ENCODE measurements around the gene RASGRP3.

Gene RASGRP3

DNA sequence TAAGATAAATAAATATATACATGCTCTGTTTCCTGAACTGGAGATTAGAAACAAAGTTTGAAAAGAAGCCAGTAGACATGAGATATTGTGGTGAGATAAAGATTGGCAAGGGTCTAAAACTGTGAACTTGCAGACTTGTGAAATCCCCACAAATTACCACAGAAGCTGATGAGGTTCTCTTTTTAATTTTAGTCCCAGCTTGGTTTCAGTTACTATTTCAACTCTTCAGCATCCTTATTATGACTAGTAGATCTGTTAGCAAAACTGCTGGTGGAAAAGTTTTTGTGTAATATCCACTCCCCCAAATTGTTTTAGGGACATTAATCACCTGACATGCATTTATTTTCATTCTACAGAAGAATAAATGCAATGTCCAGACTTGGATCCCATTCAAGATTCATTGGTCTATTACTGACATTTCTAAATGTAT lies 20.8 kb downstream of the RASGRP3 start:
- Histone ChIP-seq H3K9ac (ENCODE audit: low read length) (no peak overlapping the region), H3K27ac (ENCODE audit: low read depth, low read length, poor library complexity, severe bottlenecking) (no peak overlapping the region), H3K4me1 (ENCODE audit: insufficient read depth, low read length, severe bottlenecking) (peaks cover 69% of the 10 kb centered on the region)

GRCh38 chr2:33498291-33498956 lies 22.0 kb downstream of the RASGRP3 start:
- Histone ChIP-seq H3K4me3 (ENCODE audit: low read depth, low read length, poor library complexity, severe bottlenecking) (no peak overlapping the region), H3K36me3 (ENCODE audit: insufficient read depth, low read length) (no peaks in the 10 kb centered on the region), H3K9me2 (ENCODE audit: low read depth, low read length) (no peaks in the 10 kb centered on the region), H3K9ac (ENCODE audit: low read length) (no peak overlapping the region), H3K4me2 (ENCODE audit: low read length) (no peak overlapping the region), H2AFZ (ENCODE audit: low read length) (no peak overlapping the region), H3K27ac (ENCODE audit: low read depth, low read length, poor library complexity, severe bottlenecking) (no peak overlapping the region), H3K79me2 (ENCODE audit: insufficient read depth, low read length) (no peaks in the 10 kb centered on the region), H3K4me1 (ENCODE audit: insufficient read depth, low read length, severe bottlenecking) (peaks cover 57% of the 10 kb centered on the region), H3K27me3 (ENCODE audit: insufficient read depth, low read length) (no peaks in the 10 kb centered on the region), H4K20me1 (ENCODE audit: insufficient read depth, low read length) (no peaks in the 10 kb centered on the region), H3F3A (ENCODE audit: insufficient read depth, low read length) (no peaks in the 10 kb centered on the region; the same call in 1 of the 2 replicates), H3K9me3 (ENCODE audit: low read length) (no peaks in the 10 kb centered on the region)
- TF ChIP-seq EZH2 (IDR thresholded peaks at IDR 0.05; ENCODE audit: borderline replicate concordance, low read length): no peak
- TF ChIP-seq, protein P1, sequence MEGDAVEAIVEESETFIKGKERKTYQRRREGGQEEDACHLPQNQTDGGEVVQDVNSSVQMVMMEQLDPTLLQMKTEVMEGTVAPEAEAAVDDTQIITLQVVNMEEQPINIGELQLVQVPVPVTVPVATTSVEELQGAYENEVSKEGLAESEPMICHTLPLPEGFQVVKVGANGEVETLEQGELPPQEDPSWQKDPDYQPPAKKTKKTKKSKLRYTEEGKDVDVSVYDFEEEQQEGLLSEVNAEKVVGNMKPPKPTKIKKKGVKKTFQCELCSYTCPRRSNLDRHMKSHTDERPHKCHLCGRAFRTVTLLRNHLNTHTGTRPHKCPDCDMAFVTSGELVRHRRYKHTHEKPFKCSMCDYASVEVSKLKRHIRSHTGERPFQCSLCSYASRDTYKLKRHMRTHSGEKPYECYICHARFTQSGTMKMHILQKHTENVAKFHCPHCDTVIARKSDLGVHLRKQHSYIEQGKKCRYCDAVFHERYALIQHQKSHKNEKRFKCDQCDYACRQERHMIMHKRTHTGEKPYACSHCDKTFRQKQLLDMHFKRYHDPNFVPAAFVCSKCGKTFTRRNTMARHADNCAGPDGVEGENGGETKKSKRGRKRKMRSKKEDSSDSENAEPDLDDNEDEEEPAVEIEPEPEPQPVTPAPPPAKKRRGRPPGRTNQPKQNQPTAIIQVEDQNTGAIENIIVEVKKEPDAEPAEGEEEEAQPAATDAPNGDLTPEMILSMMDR (IDR thresholded peaks at IDR 0.05; ENCODE audit: low read length): no peak

More for the DNA sequence above, 20.8 kb downstream of the RASGRP3 start:
- no peaks in the 10 kb centered on the region for H3K9me3 ChIP-seq (ENCODE audit: low read length)
- no peaks in the 10 kb centered on the region for H3K79me2 ChIP-seq (ENCODE audit: insufficient read depth, low read length)
- H3K4me2 ChIP-seq (ENCODE audit: low read length): no peak overlapping the region
- H3K36me3 ChIP-seq (ENCODE audit: insufficient read depth, low read length): no peaks in the 10 kb centered on the region; the same call in 1 of the 2 replicates
- no peaks in the 10 kb centered on the region; the same call in 1 of the 2 replicates for H3F3A ChIP-seq (ENCODE audit: insufficient read depth, low read length)
- no peaks in the 10 kb centered on the region for H3K9me2 ChIP-seq (ENCODE audit: low read depth, low read length)
- no peak for TF ChIP-seq EZH2 (IDR thresholded peaks at IDR 0.05; ENCODE audit: borderline replicate concordance, low read length)
- TF ChIP-seq, protein P1 (IDR thresholded peaks at IDR 0.05; ENCODE audit: low read length): no peak
- no peak overlapping the region for H2AFZ ChIP-seq (ENCODE audit: low read length)
- H4K20me1 ChIP-seq (ENCODE audit: insufficient read depth, low read length): no peaks in the 10 kb centered on the region
- H3K4me3 ChIP-seq (ENCODE audit: low read depth, low read length, poor library complexity, severe bottlenecking): no peak overlapping the region
- H3K27me3 ChIP-seq (ENCODE audit: insufficient read depth, low read length): no peaks in the 10 kb centered on the region

- Histone ChIP-seq H3K9ac (ENCODE audit: low read length) (no peak overlapping the region), H3K9me3 (ENCODE audit: low read length) (no peaks in the 10 kb centered on the region), H3K27me3 (ENCODE audit: insufficient read depth, low read length) (no peaks in the 10 kb centered on the region), H3K9me2 (ENCODE audit: low read depth, low read length) (no peaks in the 10 kb centered on the region), H2AFZ (ENCODE audit: low read length) (no peak overlapping the region), H3F3A (ENCODE audit: insufficient read depth, low read length) (no peaks in the 10 kb centered on the region; the same call in 1 of the 2 replicates), H3K4me3 (ENCODE audit: low read depth, low read length, poor library complexity, severe bottlenecking) (no peak overlapping the region), H3K4me1 (ENCODE audit: insufficient read depth, low read length, severe bottlenecking) (peaks cover 40% of the 10 kb centered on the region), H3K27ac (ENCODE audit: low read depth, low read length, poor library complexity, severe bottlenecking) (no peak overlapping the region), H3K36me3 (ENCODE audit: insufficient read depth, low read length) (no peaks in the 10 kb centered on the region), H3K4me2 (ENCODE audit: low read length) (no peak overlapping the region), H3K79me2 (ENCODE audit: insufficient read depth, low read length) (no peaks in the 10 kb centered on the region; the same call in 1 of the 2 replicates), H4K20me1 (ENCODE audit: insufficient read depth, low read length) (no peaks in the 10 kb centered on the region)
- TF ChIP-seq, protein P1 (IDR thresholded peaks at IDR 0.05; ENCODE audit: low read length): no peak
- no peak for TF ChIP-seq EZH2 (IDR thresholded peaks at IDR 0.05; ENCODE audit: borderline replicate concordance, low read length)
Observed at GRCh38 chr2:33500177-33500576, 23.7 kb downstream of the RASGRP3 start.
